ENCODE data around the gene AGRN.
A peak's percentile ranks its signal among the peaks of the same experiment; 100 is the strongest.
"Not testable (repeated sequence)": the region's sequence is repeated elsewhere in the genome, so short reads cannot be mapped to it uniquely, and the experiment has no call there.

AGRN gene

DNA sequence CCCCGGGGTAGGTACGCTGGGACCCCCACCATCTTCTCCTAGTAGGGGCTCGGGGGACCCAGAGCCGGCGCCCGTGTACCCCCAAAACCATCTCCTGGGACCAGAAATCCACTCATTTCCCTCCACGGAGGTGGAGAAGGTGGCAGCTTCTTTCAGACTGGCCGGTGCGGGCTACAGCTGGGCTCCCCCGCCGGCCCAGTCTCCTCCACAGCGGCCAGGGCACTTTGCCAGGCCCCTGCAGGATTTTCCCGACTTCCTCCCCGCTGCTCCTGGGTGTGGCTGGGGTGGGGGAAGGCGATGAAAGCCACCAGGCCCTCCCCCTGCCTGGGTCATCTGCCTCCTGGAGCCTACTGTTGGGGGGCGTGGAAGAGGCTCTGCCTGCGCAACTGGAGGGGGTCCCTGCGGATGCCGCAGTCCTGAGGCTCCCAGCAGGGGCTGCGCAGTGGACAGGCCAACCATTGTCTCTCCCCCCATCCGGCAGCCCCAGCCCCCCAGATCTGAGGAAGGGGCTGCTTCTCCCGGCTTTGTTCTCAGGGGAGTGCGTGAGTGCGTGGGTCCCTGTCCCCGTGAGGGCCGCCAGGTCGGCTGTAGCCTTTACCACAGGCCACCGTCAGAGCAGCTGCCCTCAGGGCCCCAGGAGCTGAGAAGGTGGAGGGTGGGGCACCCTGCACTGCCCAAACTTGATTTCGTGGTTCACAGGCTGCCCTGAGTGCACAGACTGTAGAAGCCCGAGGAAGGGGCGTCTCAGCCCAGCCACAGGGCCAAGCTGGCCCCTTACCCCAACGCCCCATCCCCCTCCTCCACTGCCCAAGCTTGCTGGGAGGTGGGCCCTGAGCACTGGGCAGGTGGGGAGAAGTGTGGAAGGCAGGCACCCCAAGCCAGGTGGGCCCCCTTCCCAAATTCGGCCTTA is 1.3 kb downstream of the AGRN start:
- no peak for DNase-seq (ENCODE audit: low read depth)

DNA sequence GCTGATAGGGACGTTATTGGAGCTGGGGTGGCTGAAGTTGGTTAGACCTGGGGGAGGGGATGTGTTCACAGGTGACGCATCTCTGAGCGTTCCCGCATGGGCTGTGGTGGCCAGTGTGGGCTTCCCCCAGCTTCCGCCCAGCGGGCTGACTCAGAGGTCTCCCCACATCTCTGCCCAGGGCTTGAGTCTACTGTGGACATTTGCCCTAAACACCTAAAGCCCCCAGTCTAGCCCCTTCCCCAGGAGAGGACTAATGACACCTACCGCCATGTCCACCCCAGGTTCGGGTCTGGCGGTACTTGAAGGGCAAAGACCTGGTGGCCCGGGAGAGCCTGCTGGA is 2.0 kb downstream of the AGRN start:
- no peak for DNase-seq (ENCODE audit: low read depth)

DNA sequence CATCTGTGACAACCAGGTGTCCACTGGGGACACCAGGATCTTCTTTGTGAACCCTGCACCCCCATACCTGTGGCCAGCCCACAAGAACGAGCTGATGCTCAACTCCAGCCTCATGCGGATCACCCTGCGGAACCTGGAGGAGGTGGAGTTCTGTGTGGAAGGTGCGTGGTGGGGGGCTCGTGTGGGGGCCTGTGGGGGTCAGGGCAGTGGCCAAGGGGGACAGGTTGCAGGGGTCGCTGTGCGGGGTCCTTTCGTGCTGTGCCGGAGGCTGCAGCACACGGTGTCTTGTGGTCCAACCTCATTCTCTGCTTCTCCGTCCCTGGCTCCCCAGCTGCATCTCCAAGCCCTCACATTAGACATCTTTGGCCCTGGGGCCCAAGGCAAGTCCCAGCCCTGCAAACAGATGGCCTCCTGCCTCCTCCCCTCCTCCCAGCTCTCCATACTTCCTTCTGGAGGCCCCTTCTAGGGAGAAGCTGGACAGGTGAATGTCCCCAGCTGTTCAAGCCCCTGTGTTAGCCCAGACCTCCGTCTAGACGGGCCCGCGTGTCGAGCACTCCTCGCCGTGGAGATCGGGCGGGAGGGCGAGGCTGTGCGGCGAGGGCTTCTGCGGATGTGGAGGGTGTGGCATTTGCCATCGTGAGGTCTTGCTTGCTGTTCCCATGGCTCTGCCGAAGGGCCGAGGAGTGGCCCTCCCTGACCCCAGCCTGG is 2.5 kb downstream of the AGRN start:
- no peak for DNase-seq (ENCODE audit: low read depth)

DNA sequence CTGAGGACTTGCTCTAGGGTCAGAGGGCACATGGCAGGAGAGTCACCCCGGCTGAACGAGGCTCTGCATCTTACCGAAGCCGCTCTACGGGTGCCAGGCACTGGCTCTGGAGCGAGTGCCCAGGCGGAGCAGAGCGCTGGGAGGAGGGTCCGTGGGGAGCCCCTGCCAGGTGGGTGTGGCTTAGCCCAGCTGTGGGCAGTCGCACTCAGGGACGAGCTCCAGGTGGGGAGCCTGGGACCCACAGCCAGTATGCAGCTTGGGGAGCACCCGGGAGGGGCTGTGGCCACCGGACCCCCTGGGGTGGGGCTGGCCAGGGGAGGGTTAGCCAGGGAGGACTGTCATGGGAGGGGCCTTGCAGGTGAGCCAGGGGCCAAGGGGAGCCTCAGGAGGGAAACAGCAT is 3.8 kb downstream of the AGRN start:
- no peak for DNase-seq (ENCODE audit: low read depth)

DNA sequence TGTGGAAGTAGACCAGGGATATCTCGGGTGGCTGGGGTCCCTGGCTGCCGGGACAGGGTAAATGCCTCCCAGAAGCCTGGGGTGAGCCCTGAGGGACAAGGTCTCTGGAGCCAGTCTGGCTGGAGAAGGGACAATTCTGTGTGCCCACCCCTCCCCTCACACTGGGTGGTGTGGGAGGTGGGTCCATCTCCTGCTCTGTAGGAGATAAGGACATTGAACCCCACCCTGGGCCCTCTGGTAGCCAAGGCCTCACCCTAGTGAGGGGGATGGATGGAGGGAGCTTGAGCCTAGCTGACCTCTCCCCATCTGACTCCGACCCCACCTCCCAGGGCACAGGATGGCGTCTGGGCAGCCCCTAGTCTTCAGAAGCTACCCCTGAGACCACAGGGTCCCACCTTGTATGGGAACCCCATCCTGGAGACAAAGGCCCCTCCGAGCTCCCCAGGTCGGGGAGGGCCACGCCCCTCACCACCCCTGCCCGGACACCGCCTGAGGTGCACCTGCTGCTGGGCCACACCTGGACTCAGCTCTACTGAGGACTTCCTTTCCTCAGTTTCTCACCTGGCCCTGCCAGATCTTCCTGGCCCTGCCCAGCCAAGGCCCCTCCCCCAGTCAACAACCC is 4.3 kb downstream of the AGRN start:
- no peak for DNase-seq (ENCODE audit: low read depth)

DNA sequence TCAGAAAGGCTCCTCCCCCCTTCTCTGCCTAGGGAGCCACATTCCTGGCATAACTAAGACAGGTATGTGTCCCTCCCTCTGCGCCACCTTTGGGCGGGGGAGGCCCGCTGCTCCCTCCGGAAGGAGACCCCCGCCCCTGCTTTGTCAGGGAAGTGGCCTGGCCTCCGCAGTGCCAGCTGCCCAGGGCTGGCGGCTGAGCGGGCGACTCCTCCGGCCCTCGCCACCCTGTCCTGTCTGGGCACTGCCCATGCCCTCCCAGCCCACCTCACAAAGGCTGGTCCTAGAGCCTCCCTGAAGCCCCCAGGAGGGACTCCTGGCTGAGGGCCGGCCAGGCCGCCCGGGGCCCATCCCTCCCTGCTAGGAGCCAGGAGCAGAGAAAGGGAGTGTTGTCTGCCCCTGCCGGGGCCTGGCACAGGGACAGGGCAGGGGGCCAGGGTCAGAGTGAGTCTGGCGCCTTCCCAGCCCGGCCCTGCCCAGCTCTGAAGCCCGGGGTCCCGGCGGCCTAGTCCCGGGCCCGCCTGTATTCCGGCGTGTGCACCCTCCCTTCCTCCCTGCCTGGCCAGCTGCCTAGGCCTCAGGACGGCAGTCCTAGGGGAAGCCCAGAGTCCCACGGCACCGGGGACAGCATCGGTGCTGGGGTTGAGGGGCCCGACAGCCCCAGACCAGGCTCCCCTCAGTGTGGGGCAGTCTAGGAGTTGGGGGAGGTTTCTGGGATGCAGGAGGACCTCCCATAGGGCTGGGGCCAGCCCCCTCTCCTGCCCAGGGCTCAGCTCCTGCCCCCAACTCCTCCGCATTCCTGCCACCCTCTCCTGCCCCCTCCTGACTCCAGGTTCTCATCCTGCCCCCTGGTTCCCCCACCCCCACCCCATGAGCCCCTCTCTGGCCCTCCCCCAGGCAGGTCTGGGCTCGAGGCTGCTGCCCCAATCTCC is 5.1 kb downstream of the AGRN start:
- DNase-seq (ENCODE audit: low read depth), result no peak

DNA sequence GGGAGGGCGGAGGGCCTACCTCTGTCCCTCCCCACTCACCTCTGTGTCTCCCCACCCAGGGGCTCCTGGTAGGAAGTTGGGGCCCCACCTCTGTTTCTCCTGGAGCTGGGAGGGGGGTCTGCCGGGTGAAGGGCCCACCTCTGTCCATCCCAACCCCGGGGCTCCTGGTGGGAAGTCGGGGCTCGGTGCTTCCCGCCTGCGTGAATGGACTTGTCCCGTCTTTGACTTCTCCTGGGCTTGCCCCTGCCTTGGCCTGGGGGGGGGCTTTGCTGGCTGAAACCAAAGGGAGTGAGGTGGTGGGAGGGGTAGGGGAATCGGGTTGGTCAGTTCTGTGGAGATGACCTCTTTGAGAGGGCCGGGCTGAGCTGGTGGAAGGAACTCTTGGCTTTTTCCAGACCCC is 5.8 kb downstream of the AGRN start:
- no peak for DNase-seq (ENCODE audit: low read depth)

DNA sequence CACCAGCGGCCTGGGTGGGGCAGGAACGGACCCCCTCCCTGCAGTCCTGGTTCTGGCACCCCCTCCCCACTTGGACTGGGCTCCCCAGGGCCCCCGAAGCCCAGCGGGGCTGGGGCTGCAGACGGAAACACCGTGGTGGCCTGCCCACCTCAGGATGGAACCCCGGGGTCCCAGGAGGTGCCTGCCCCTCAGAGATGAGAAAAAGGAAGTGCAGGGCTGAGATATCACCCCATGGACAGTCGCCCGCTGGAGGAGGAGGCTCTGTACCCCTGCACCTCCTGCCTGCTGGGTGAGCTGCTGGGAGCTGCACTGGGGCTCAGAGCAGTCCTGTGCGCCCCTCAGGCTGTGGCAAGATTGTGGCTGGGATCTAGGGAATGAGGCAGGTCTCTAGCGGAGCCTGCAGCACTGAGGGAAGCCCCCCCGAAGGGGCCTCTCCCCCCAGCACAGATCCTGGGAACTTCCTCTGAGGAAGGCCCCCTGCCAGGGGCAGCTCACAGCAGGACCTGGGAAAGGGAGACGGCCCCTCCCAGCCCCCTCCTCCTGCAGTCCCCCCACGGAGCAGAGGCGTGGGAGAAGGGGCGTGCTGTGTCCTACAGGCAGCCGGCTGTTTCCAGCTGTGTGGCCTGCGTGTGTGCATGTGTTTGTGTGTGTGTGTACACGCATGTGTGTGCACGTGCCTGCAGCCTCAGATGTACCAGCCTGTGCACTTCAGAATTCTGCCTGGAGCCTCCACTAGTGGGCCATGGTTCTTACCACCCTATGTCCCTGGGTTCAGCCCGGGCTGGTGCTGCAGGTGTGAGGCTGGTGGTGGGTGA is 6.9 kb downstream of the AGRN start:
- no peak for DNase-seq (ENCODE audit: low read depth)

DNA sequence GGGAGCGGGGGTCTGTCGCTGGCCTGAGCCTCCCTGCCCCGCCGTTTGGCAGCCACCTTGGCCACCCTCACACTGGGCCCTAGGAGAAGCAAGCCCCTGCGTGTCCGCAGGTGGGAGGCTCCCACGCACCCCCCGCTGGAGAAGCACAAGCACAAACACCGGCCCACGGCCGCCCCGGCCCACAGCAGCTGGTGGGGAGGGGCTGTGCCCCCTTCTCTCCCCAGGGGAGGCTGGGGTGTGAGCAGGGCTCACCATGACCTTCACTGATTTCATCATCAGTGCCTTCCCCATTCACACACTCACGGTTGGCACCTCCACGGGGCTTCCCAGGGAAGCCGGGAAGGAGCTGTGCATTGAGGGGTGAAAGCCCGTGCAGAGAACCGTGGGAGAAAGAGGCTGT is 7.9 kb downstream of the AGRN start:
- DNase-seq (ENCODE audit: low read depth), result no peak

DNA sequence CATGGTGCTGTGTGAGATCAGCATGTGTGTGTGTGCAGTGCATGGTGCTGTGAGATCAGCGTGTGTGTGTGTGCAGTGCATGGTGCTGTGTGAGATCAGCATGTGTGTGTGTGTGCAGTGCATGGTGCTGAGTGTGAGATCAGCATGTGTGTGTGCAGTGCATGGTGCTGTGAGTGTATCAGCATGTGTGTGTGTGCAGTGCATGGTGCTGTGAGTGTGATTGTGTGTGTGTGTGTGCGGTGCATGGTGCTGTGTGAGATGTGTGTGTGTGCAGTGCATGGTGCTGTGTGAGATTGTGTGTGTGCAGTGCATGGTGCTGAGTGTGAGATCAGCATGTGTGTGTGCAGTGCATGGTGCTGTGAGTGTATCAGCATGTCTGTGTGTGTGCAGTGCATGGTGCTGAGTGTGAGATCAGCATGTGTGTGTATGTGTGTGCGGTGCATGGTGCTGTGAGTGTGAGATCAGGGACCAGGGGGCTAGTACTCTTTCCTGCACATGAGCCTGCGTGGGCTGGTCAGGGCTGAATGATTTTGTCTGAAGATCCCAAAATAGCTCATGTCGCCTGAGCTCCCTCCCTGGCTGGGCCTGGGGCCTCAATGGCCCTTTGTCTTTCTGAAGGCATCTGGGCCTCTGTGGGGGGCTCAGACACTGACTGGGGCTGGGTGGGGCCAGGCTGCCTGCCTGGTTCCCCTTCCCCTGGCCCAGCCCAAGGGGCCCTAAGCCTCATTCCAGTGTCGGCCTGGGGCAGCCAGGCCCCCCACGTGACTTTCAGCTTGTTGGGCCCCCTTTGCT is 11.1 kb downstream of the AGRN start:
- not testable (repeated sequence) for DNase-seq (ENCODE audit: low read depth)

DNA sequence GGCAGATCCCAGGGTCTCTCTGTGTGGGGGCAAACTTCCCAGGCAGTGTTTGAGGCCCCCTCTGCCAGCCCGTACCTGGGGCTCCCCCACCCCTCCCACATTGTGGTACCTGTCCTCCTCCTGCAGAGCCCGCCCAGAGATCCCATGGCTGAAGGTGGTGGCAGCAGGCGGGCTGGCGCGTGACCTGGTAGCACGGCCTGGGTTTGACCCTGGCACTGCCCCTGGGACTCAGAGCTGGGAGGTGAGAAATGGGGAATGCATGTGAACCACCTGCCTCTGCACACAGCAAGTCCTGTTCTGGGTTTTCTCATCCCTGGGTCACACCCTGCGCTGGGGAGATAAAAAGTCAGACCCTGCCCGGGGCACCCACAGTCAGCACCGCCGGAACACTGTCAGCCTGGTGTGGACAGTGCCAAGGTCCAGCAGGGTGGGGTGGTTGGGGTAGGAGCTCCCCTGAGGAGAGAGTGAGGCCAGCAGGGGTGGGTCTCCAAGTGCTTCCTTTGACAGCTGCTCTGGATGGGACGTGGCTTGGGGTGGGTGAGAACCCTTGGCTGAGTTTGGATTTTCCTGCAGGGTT is 11.8 kb downstream of the AGRN start:
- no peak for DNase-seq (ENCODE audit: low read depth)

DNA sequence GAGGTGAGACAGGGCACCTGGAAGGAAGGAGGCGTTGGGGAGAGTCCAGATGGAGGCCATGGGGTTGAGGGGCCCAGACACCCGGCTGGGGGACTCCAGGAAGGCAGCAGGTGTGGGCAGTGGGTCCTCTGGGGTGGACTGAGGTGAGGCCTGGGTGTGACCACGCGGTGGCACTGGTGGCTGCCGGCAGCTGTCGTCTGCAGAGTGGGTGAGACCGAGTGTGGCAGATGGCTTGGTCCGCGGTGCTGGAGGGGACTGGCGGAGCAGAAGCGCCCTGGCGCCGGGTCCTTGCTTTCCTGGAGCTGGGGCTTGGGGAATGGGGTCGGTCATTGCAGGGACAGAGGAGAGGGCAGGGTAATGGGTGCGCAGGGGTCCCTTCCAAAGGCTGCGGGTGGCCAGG is 12.5 kb downstream of the AGRN start:
- DNase-seq (ENCODE audit: low read depth), result no peak

DNA sequence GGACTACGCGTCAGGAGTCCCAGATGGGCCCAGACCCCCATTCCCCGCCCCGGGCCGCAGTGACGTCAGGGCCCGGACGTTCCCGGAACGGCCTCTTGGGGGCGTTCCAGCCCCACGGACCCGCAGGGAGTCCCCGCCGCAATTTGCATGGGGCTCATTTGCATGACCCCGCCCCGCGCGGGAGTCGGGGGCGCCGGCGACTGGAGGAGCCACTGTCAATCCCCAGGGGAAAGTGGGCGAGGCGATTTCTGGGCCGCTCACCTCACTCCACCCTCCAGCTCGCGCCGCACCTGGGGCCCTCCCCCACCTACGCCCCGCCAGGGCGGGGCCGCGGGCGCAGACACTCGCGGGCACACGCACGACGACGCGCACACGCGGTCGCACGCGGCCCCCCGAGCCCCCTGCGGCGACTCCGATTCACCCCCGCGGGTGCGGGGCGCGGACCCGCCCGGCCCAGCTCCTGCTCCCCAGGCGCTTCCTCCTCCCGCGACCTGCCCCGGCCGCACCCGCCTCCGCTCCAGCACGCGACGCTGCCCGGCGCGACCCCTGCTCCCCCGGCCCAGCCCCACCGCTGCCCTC is 13.2 kb downstream of the AGRN start:
- peak; percentile 72 for DNase-seq (ENCODE audit: low read depth)

DNA sequence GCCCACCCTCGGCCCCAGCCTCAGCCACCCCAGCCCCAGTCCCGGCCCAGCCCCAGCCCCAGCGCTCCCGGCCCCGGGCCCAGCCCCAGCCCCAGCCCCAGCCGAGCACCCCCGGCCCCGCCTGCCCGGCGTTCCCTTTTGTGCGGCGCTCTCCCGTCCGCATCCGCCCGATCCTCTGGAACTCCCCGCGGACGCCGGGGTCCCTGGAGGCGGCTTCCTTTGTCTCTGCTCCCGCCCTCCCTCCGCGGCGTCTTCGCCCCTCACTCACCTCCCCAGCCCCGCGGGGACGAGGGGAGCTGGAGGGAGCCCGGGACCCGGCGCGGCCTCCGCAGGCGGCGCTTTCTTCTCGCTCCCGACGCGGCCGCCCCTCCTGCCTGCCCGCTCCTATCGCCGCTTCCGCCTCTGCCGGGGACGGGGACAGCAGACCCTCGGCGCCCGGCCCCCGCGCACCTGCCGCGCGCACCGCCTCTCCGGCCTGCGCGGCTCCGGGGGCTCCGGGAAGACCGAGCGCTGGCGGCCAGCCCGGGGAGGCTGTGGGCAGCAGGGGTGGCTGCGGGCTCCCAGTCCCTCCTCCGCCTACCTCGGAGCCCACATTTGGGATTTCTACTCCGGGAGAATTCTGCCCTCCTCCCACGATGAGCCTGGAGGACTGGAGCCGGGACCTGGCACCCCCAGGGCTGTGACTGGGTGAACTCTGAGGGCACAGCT is 14.0 kb downstream of the AGRN start:
- no peak for DNase-seq (ENCODE audit: low read depth)

DNA sequence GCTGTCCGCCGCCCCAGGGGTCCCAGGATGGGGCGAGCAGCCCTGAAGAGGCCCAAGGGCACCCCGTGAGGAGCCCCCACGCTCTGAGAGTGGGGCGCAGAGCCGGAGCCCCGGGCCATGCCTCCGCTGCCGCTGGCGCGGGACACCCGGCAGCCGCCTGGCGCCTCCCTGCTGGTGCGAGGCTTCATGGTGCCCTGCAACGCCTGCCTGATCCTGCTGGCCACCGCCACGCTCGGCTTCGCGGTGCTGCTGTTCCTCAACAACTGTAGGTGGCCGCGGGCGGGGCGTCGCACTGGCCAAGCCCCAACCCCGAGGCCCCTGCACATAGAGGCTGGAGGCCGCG is 14.5 kb downstream of the AGRN start:
- DNase-seq (ENCODE audit: low read depth), result no peak

DNA sequence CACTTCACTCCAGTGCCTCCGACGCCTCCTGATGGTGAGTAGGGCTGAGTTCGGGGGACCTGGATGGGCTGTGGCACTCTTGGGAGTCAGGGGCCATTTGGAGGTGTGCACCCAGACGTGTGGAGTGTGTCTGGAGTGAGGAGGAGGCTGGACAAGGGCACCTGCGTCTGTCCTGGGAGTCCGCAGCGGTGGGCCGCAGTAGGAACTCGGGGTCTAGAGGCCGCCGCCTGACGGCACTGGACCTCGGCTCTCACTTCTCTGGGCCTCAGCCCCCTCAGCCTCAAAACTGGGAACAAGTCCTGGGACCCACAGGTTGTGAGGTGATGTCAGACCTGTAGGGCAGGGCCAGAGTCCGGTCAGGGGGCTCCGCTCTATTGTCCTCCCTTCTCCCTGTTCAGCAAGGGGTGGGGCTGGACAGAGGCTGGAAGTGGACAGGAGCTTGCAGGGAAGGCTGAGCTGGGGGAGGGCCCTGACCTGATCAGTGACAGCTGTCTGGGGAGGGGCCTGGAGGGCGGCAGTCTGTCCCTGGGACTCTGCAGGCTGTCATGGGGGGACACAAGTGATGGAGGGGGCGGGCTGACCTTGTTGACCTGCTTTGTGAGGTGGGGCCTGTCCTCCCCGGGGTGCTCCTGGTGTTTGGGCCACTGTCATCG is 15.5 kb downstream of the AGRN start:
- DNase-seq (ENCODE audit: low read depth), result no peak

DNA sequence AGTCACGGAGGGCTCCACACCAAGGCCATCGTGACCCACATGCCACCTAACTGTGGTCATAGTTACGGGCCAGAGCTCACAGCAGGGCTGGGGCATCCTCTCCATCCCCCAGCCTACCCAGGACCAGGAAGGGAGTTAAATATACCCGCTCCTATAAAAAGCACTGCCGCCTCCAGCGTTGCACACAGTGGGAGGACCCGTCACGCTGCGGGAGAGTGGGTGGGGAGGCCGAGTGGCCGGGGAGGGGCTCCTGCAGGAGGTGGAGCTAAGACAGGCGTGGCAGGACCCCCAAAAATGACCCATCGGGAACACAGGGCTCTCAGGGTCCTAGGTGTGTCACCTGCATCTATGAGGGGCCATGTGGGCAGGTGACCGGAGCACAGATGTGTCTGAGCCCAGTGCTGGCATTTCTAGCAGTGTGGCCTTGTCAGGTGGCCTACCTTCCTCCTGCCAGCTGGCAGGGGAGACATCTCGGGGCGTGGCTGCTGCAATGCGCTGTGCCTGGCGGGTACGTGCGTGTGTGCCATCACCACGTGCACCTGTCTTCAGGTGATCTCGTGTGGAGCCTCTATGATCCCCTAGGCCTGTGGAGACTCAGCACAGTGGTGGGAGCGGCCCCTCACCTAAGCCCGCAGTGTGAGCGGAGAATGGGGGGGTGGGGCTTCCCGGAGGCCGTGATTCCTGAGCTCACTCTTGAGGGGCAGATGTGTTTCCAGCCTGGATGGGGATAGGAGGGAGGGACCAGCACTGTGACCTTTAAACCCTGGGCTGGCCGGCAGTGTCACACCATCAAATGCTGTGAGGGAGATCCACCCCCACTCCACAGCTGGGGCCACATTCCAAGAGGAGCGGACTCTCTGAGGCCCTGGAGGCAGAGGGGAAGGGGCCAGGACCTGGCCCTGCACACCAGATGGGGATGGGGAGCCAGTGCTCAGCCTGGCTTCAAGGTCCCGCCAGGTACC is 17.7 kb downstream of the AGRN start:
- no peak for DNase-seq (ENCODE audit: low read depth)

All from T follicular helper cell (primary cell).